Measurements from ENCODE around the gene INHBC.

Gene INHBC

GRCh38 chr12:57452937-57453509 lies 18.4 kb downstream of the INHBC start:
- Mint-ChIP-seq H3K9me3 (peaks cover 0 to 4% of the 10 kb centered on the region in 2 donors), H3K4me3 (peak overlapping the region; percentile 66 to 80), H3K36me3 (peaks cover 7 to 22% of the 10 kb centered on the region in 2 donors), H3K27me3 (no peaks in the 10 kb centered on the region), H3K27ac (peak overlapping the region; percentile 92), H3K4me1 (peaks cover 42 to 65% of the 10 kb centered on the region in 2 donors)
- peak; percentile 68 for DNase-seq
- ATAC-seq (replicated peaks), result peak; percentile 35 to 47

- H3K4me3 Mint-ChIP-seq, result peak overlapping the region; percentile 90
- DNase-seq (no peak), ATAC-seq (replicated peaks) (no peak)
- H3K4me1 Mint-ChIP-seq, result peaks cover 51 to 77% of the 10 kb centered on the region in 2 donors
- H3K27ac Mint-ChIP-seq, result peak overlapping the region; percentile 17
- H3K9me3 Mint-ChIP-seq, result peaks cover 0 to 4% of the 10 kb centered on the region in 2 donors
- H3K36me3 Mint-ChIP-seq, result peaks cover 7 to 20% of the 10 kb centered on the region in 2 donors
- H3K27me3 Mint-ChIP-seq, result no peaks in the 10 kb centered on the region
Measured at GRCh38 chr12:57454213-57454565, 19.6 kb downstream of the INHBC start.

- peaks cover 56 to 83% of the 10 kb centered on the region in 2 donors for H3K4me1 Mint-ChIP-seq
- H3K27ac Mint-ChIP-seq, result peak within 1 kb of the TSS; percentile 81
- H3K27me3 Mint-ChIP-seq, result no peaks in the 10 kb centered on the region
- peak within 1 kb of the TSS; percentile 90 for H3K4me3 Mint-ChIP-seq
- DNase-seq (no peak), ATAC-seq (replicated peaks) (no peak)
- H3K36me3 Mint-ChIP-seq, result peaks cover 6 to 19% of the 10 kb centered on the region in 2 donors
- peaks cover 0 to 4% of the 10 kb centered on the region in 2 donors for H3K9me3 Mint-ChIP-seq
Measured at GRCh38 chr12:57454566-57455373, 20.2 kb downstream of the INHBC start, which contains the start of gene INHBE. Gene INHBE, plus strand, starts transcription at chr12:57455307. Its CDS starts 230 bp downstream, at chr12:57455537.

DNA sequence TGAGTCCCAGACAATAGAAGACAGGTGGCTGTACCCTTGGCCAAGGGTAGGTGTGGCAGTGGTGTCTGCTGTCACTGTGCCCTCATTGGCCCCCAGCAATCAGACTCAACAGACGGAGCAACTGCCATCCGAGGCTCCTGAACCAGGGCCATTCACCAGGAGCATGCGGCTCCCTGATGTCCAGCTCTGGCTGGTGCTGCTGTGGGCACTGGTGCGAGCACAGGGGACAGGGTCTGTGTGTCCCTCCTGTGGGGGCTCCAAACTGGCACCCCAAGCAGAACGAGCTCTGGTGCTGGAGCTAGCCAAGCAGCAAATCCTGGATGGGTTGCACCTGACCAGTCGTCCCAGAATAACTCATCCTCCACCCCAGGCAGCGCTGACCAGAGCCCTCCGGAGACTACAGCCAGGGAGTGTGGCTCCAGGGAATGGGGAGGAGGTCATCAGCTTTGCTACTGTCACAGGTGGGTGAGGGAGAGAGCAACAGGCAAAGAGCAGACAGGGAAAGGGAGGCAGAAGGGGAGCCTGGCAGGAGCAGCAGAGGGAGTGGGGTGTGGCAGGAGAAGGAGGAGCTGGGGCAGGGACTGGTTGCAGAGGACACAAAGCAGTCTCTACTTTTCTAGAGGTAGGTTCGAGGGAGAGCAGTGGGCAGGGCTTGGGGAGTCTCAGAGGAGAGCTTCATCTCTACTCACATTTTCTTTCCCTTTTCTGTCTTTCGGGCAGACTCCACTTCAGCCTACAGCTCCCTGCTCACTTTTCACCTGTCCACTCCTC lies 21.0 kb downstream of the INHBC start:
- peak overlapping the region; percentile 81 for H3K27ac Mint-ChIP-seq
- H3K4me1 Mint-ChIP-seq, result peaks cover 54 to 83% of the 10 kb centered on the region in 2 donors
- peaks cover under 1 to 14% of the 10 kb centered on the region in 2 donors for H3K36me3 Mint-ChIP-seq
- no peaks in the 10 kb centered on the region for H3K27me3 Mint-ChIP-seq
- ATAC-seq (replicated peaks), result peak in 1 of 2 donors; percentile 3
- peaks cover 0 to under 1% of the 10 kb centered on the region in 2 donors for H3K9me3 Mint-ChIP-seq
- H3K4me3 Mint-ChIP-seq, result peak overlapping the region; percentile 90
- no peak for DNase-seq

DNA sequence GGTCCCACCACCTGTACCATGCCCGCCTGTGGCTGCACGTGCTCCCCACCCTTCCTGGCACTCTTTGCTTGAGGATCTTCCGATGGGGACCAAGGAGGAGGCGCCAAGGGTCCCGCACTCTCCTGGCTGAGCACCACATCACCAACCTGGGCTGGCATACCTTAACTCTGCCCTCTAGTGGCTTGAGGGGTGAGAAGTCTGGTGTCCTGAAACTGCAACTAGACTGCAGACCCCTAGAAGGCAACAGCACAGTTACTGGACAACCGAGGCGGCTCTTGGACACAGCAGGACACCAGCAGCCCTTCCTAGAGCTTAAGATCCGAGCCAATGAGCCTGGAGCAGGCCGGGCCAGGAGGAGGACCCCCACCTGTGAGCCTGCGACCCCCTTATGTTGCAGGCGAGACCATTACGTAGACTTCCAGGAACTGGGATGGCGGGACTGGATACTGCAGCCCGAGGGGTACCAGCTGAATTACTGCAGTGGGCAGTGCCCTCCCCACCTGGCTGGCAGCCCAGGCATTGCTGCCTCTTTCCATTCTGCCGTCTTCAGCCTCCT lies 21.6 kb downstream of the INHBC start:
- peak; percentile 65 for DNase-seq
- peak; percentile 35 for ATAC-seq (replicated peaks)
- peaks cover 52 to 83% of the 10 kb centered on the region in 2 donors for H3K4me1 Mint-ChIP-seq
- H3K27ac Mint-ChIP-seq, result peak overlapping the region; percentile 81
- no peaks in the 10 kb centered on the region for H3K27me3 Mint-ChIP-seq
- peak overlapping the region; percentile 90 for H3K4me3 Mint-ChIP-seq
- peaks cover 0 to 8% of the 10 kb centered on the region in 2 donors for H3K36me3 Mint-ChIP-seq
- H3K9me3 Mint-ChIP-seq, result no peaks in the 10 kb centered on the region

- peak overlapping the region; percentile 74 for H3K27ac Mint-ChIP-seq
- no peak for DNase-seq
Measured at GRCh38 chr12:57456737-57457490, 22.3 kb downstream of the INHBC start.

DNA sequence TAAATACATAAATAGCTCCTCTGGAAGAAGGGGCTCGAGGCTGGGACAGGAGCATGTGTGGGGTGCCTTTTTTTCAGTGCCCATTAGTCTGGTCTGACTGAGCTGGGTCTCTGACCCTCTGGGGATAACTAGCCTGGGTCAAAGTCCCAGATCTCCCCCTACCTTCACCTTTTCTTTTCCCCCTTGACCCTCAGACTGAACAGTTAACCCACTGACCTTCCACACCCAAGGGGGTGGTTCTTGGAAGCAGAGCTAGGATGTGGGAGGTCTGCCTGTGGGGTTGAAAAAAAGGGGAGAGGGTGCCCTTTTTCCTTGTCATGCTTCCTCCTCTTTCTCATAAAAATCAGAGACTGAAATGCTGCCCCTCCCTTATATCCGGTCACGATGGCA lies 24.1 kb downstream of the INHBC start:
- H3K27me3 Mint-ChIP-seq, result no peaks in the 10 kb centered on the region
- DNase-seq, result no peak
- no peak for ATAC-seq (replicated peaks)
- peaks cover 0 to 3% of the 10 kb centered on the region in 2 donors for H3K36me3 Mint-ChIP-seq
- H3K4me1 Mint-ChIP-seq, result peaks cover 53 to 83% of the 10 kb centered on the region in 2 donors
- peak overlapping the region; percentile 85 to 96 for H3K4me3 Mint-ChIP-seq
- no peaks in the 10 kb centered on the region for H3K9me3 Mint-ChIP-seq
- H3K27ac Mint-ChIP-seq, result peak overlapping the region; percentile 99

More at GRCh38 chr12:57456737-57457490, 22.3 kb downstream of the INHBC start:
- H3K4me1 Mint-ChIP-seq, result peaks cover 54 to 83% of the 10 kb centered on the region in 2 donors
- H3K27me3 Mint-ChIP-seq, result no peaks in the 10 kb centered on the region
- H3K9me3 Mint-ChIP-seq, result no peaks in the 10 kb centered on the region
- H3K36me3 Mint-ChIP-seq, result peaks cover 0 to 8% of the 10 kb centered on the region in 2 donors
- H3K4me3 Mint-ChIP-seq, result peak overlapping the region in 1 of 2 donors; percentile 46
- ATAC-seq (replicated peaks), result no peak

DNA sequence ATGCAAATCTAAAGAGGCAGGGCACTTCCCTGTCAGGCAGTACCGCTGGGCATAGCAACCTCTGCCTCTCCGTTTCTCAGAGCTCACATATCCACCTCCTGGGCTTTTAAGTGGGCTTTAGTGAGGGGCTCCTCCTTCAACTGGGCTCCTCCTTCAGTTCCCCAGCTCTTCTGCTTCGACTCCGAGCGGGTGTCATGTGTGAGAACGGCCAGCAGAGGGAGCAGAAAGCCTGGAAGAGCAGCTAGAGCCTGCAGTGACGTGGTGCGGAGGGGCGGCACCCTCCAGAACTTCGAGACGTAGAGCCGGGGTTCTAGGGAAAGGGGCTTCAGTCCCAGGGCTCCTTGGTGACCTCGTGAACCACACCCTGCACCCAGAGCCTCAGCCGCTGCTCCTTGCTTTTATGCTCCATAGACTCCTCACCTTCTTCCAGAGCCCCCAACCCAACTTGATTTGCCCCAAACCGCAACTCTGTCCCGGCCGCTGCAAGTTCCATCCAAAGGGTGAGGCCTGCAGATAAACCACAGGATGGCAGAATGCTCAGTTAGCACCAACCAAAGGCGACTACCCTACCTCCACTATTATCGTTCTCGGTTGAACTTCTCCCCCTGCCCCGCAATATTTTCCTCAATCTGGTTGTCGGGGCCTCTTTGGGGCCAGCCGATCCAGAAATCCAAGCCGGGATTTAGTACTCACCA lies 24.6 kb downstream of the INHBC start:
- H3K27me3 Mint-ChIP-seq, result no peaks in the 10 kb centered on the region

DNA sequence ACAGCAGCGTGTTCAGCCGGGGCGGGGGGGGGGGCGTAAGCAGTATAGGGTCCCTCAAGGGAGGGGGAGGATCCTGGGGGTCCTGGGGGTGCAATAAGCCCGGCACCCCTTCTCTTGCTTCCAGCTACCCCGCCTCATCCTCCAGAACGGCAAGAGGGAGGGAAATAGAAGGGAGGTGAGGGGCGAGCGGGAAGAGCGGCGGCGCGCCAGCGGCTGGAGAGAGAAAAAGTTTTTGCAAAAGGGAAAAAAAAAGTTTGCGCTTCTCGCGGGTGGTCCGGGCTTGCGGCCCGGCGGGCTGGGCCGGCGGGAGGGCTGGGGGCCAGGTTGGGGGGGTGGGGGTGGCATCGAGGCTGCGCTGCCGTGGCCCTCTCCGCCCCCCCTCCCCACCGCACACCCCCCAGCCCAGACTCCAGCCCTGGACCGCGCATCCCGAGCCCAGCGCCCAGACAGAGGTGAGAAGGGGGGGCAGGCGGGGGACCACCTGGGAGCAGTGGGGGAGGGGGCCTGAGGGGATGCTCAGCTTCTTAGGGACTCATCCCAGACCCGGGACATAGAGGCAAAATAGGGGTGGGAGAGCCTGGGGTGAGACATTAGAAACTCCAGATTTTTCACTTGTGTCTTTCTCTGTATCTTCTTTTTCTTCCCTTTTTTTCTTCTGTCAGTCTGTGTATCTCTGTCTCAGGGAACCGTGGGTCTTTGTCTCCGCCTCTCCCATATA lies 25.3 kb downstream of the INHBC start, which contains the start of gene GLI1:
TSS of gene GLI1 (plus strand) at position 36 of the 718 bp plus-strand sequence. CDS start 3,907 bp downstream, outside the sequence.
- peaks cover 56 to 80% of the 10 kb centered on the region in 2 donors for H3K4me1 Mint-ChIP-seq
- no peaks in the 10 kb centered on the region for H3K27me3 Mint-ChIP-seq
- no peak for ATAC-seq (replicated peaks)
- H3K27ac Mint-ChIP-seq, result peak within 1 kb of the TSS; percentile 99
- no peak for DNase-seq
- H3K4me3 Mint-ChIP-seq, result peak within 1 kb of the TSS; percentile 85 to 96
- H3K36me3 Mint-ChIP-seq, result no peaks in the 10 kb centered on the region
- H3K9me3 Mint-ChIP-seq, result no peaks in the 10 kb centered on the region

More for the DNA sequence above, 24.6 kb downstream of the INHBC start:
- peak overlapping the region; percentile 99 for H3K27ac Mint-ChIP-seq
- peaks cover 56 to 86% of the 10 kb centered on the region in 2 donors for H3K4me1 Mint-ChIP-seq
- peak; percentile 69 to 71 for ATAC-seq (replicated peaks)
- DNase-seq, result peak; percentile 94
- peak overlapping the region; percentile 85 to 96 for H3K4me3 Mint-ChIP-seq
- H3K9me3 Mint-ChIP-seq, result no peaks in the 10 kb centered on the region
- H3K36me3 Mint-ChIP-seq, result peaks cover 0 to 3% of the 10 kb centered on the region in 2 donors

DNA sequence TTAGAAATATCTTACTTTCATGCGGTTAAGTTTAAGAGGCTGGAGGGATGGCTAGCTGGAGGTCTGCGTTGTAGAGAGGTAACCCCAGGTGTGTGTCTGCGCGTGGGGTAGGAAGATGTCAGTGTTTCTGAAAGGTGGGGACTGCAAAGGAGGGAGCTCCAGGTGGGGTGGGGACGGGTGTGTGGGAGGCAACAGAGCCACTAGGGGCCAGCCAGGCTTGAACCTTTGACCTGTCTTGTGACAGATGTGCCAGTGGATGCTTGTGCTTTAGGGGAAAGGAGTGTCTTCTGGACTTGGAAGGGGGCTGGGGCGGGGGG lies 25.8 kb downstream of the INHBC start:
- H3K27me3 Mint-ChIP-seq, result no peaks in the 10 kb centered on the region
- DNase-seq (no peak), ATAC-seq (replicated peaks) (peak in 1 of 2 donors; percentile 5)
- H3K36me3 Mint-ChIP-seq, result no peaks in the 10 kb centered on the region
- H3K9me3 Mint-ChIP-seq, result no peaks in the 10 kb centered on the region
- H3K4me3 Mint-ChIP-seq, result peak overlapping the region; percentile 85 to 86
- peaks cover 53 to 75% of the 10 kb centered on the region in 2 donors for H3K4me1 Mint-ChIP-seq
- H3K27ac Mint-ChIP-seq, result peak overlapping the region; percentile 62

- Mint-ChIP-seq H3K9me3 (no peaks in the 10 kb centered on the region), H3K27me3 (no peaks in the 10 kb centered on the region), H3K36me3 (peaks cover 2 to 3% of the 10 kb centered on the region in 2 donors), H3K4me1 (peaks cover 51 to 70% of the 10 kb centered on the region in 2 donors), H3K4me3 (peak overlapping the region; percentile 85 to 86), H3K27ac (peak overlapping the region; percentile 86)
- DNase-seq (no peak), ATAC-seq (replicated peaks) (no peak)
Measured at GRCh38 chr12:57460841-57461275, 26.3 kb downstream of the INHBC start.

DNA sequence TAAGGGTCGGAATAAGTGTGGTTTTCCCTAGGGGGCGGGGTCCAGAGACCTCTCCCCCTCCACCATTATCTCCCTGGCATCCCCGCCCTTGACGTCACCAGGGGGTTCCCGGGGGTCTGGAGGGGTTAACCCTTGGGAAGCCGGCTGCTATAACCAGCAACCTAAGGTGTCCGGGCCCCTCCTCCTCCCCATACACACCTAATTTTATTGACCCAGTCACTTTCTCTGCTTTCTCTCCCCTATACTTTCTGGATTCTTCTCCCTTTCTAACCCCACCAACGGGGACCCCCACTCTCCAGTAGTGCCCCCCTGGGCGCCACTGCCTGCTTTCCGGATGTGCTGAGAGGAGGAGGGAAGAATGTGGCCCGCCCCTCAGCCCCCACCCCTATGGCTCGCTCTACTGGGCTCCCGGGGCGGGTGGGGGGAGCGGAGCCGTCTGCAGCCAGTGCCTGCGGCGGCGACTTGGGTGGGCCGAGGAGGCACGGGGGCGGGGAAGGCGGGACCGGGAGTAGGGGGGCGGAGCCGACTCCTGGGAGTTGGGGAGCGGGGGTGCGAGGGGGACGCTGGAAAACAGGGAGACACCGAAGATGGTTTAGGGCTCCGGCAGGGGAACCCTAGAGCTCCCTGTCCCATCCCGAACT lies 26.8 kb downstream of the INHBC start:
- Mint-ChIP-seq H3K4me3 (peak overlapping the region; percentile 85 to 86), H3K27ac (peak overlapping the region; percentile 86), H3K4me1 (peaks cover 51 to 65% of the 10 kb centered on the region in 2 donors), H3K36me3 (peaks cover 4 to 6% of the 10 kb centered on the region in 2 donors), H3K9me3 (no peaks in the 10 kb centered on the region), H3K27me3 (no peaks in the 10 kb centered on the region)
- no peak for ATAC-seq (replicated peaks)
- no peak for DNase-seq
